HG02571 (cell line): ENCODE results near the gene FZD8.

Experiments
- ATAC-seq: cut with Tn5 transposase; IDR thresholded peaks from one replicate; pipeline ENCODE4 v1.9.1; 2021; ENCODE audit warnings: mild to moderate bottlenecking, moderate library complexity; ENCODE audit not compliant: unreplicated experiment

FZD8 gene

GRCh38 chr10:35641676-35642034 lies 441 bp downstream of the FZD8 start:
- peak; percentile 23 for ATAC-seq

GRCh38 chr10:35640951-35641675 lies 983 bp downstream of the FZD8 start:
- peak; percentile 23 for ATAC-seq

- peak; percentile 32 for ATAC-seq
These were observed 1.6 kb downstream of the FZD8 start for GRCh38 chr10:35640474-35640873.

- no peak for ATAC-seq
These were observed 2.2 kb downstream of the FZD8 start for GRCh38 chr10:35639728-35640401.

DNA sequence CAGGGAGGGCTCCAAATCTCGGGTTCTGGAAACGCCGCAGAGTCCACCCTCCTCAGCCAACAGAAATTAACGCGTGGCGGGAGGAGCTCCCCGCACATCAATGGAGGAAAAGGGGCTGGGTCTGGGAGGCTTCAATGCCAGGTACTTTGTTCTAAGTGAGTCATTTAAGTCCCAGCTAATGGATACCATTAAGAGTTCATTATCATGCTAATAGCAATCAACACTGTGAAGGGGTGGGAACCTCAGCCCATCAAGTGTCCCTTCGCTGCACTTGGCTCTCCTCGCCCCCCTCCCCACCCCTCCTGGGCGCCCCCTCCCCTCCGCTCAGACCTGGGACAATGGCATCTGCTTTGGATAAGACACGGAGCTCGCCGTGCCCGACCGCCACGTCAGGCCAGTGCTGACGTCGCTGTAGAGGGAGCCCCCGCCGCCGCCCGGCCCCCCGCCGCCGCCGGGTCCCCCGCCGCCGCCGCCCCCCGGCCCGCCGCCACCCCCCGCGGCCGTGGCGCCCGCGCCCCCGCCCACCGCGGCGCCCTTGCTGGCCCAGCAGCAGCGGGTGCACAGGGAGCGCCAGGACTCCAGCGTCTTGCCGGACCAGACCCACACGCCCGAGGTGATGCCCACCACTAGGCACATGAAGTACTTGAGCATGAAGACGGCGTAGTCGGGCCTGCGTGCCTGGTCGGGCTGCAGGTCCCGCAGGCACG lies 2.9 kb downstream of the FZD8 start:
- ATAC-seq: no peak

GRCh38 chr10:35638101-35638500 lies 4.0 kb downstream of the FZD8 start:
- no peak for ATAC-seq

- ATAC-seq: no peak
These were observed 4.6 kb downstream of the FZD8 start for GRCh38 chr10:35637462-35637861.

DNA sequence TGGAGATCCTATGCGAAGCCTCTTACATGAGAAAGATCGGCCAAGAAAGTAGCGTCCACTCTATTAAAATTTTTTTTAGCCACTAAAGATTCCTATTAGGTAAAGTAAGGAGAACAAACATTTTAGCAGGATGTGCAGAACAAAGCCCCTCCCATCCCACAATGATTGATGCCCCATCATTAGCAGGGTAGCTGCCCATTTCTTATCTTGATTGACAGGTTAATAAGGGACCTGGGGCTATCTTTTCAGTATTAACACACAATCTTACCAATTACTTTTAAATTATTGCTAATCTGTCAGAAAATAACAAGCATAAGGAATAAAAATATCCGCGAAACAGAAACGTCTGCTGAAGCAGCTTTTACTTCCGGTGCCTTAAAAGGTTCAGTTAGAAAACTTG lies 5.1 kb downstream of the FZD8 start:
- ATAC-seq: no peak

DNA sequence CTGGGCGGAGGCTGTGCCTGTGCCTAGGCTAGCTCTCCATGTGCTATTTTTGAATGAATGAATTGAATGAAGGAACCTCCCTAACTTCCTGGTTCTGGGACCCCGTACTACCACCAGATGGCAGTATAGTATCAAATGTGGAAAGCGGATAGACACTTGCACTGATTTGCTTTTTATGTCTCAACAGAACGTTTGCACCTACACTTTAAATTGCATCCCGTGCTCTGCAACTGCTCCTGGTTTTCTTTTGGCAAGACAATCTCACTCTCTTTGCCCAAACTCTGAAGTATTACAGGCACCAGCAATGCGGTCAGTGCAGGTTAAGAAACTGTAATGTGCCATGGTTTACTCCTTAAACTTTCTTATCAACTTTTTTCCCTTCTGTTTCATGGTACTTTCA lies 6.5 kb downstream of the FZD8 start:
- no peak for ATAC-seq

DNA sequence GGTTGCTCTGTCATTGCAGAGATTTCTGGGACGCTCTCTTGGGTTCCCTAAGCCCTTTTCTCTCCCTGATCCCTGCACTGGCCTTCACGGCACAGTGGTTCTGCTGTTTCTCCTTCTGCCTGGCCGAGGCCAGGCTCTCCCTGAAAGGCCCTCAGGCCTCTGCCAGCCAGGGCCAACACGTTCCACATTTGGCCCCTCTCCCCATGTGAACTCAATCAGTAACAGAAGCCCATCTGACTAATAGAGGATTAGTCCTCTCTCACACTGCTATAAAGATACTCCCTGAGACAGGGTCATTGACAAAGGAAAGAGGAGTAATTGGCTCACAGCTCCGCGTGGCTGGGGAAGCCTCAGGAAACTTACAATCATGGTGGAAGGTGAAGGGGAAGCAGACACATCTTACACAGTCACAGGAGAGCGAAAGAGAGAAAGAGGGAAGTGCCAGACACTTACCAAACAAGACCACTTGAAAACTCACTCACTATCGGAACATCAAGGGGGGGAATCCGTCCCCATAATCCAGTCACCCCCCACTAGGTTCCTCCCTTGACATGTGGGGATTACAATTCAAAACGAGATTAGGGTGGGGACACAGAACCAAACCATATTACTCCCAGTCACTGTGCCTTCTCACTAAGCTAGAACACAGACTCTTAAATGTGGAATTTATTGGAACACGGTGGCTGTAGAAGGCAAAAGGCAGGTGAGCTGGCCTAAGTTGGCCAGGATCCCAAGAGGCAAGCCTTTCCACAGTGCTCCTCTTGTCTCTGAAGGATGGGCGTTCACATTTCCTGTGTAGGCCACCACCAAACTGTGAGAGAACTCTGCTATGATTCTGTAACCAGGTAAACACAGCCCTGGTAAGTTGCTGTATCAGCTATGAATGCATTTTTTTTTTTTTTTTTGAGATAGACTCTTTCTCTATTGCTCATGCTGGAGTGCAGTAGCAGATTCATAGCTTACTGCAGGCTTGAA lies 8.8 kb downstream of the FZD8 start:
- no peak for ATAC-seq

GRCh38 chr10:35632027-35632426 lies 10.1 kb downstream of the FZD8 start:
- no peak for ATAC-seq

DNA sequence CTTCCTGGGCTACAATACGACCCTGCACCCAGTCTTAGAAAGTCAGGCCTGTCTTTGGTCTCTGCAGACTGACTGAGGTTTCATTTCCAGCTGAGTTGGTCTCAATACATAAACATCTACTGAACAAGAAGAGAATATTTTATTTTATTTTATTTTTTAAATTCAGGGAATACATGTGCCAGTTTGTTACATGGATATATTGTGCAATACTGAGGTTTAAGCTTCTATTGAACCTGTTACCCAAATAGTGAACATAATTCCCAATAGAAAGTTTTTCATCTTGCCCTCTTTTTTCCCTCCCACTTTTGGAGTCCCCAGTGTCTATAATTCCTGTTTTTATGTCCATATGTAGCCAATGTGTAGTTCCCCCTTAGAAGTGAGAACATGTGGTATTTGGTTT lies 10.7 kb downstream of the FZD8 start:
- ATAC-seq: no peak

- ATAC-seq: no peak
These were observed 15.1 kb downstream of the FZD8 start for GRCh38 chr10:35626971-35627507.

GRCh38 chr10:35614312-35614711 lies 27.8 kb downstream of the FZD8 start:
- ATAC-seq: no peak

DNA sequence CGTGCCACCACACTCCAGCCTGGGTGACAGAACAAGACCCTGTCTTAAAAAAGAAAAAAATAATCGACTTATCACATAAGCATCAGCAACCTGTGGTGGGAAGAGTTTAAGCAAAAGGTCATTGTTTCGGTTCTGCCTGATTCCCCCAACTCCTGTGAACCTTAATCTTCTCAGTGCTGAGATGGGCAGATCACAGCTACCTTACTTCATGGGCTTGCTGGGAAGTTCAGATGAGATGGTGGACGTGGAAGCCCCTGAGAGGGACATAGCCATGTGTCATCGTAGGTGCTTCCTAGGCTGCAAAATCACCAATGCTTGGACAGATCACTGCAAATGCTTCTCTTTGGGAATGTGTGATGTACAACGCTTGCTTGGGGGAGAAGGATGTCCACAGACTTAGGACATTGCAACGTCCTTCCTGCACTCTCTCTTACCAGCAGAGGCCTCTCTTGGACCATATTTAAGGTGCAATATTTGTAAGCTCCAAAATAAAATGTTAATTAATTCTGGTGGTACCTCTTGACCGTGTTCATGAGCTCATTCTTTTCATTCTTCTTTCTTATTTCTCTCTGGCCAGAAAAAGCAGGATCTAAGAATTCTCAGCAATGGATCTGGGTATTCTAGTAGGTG lies 28.4 kb downstream of the FZD8 start:
- ATAC-seq: no peak

GRCh38 chr10:35613107-35613440 lies 29.0 kb downstream of the FZD8 start:
- ATAC-seq: no peak

DNA sequence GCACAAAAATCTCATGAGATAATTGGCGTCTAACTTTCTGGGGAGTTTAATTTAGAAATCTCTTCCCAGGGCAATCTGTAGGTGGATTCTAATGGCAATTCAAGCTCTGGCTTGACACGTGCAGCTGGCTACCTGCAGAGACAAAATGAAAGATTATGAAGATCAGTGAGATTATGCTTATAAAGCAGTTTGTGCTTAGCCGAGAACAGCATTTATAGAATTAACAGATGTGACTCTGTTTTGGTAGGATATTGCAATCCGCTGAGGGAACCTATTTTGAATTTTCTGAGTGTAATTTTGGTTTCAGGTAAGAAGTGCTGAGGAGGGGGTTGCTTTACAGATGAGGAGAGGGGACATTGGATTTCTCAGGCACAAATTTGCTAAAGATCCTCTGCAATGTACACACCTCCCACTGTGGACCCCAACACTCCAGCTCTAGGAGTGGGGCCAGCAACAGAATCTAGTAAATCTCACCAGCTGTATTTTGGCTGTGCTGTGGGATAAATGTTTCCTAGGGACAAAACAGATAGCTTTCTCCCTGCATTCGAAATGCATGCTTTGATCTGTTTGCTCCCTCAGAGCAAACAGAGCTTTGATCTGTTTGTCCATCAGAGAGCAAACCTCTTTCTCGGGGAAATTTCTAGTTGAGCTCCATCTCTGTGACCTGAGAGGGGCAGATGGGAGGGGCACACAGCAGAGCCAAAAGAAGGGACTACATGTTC lies 29.6 kb downstream of the FZD8 start:
- ATAC-seq: no peak

- ATAC-seq: no peak
These were observed 30.3 kb downstream of the FZD8 start for GRCh38 chr10:35611750-35612149.

DNA sequence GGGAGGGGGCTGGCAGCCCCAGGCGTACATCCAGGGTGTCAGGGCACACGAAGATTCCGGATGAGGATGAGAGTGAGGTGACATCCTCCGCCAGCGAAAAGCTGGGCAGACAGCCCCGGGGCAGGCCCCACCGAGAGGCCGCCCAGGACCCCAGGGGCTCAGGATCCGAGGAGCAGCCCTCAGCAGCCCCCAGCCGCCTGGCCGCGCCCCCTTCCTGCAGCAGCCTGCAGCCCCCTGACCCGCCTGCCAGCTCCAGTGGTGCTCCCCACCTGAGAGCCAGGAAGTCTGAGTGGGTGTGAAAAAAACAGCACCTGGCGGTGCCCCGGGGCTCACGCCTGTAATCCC lies 33.8 kb downstream of the FZD8 start:
- no peak for ATAC-seq
